H9 (cell line): ENCODE data around the gene AJAP1. TPM values are rescaled to one million over a fixed set of nuclear protein-coding genes. Genes with fewer than 3 reads are reported as not detected.

ENCODE experiments used
- DNase-seq: peaks from one replicate; pipeline ENCODE4 v3.0.0-alpha.2; 2017
- H2AFZ ChIP-seq: one replicate; pipeline ENCODE4 v1.6.1; 2013; ENCODE audit warnings: mild to moderate bottlenecking, low read length, control low read depth, moderate library complexity
- H2AK5ac ChIP-seq: 2 replicates; pipeline ENCODE4 v1.6.1; 2013; ENCODE audit warnings: low read length, control low read depth, mixed read lengths; ENCODE audit not compliant: insufficient read length
- H2BK120ac ChIP-seq: one replicate; pipeline ENCODE4 v1.6.1; 2013; ENCODE audit warnings: low read depth, mild to moderate bottlenecking, low read length, control low read depth, inconsistent platforms; ENCODE audit not compliant: poor library complexity, severe bottlenecking
- H2BK12ac ChIP-seq: 2 replicates; pipeline ENCODE4 v1.6.1; 2013; ENCODE audit warnings: low read length, control low read depth, mixed read lengths, low read depth; ENCODE audit not compliant: insufficient read length
- H2BK15ac ChIP-seq: 2 replicates; pipeline ENCODE4 v1.6.1; 2013; ENCODE audit warnings: low read depth, low read length, control low read depth
- H2BK20ac ChIP-seq: one replicate; pipeline ENCODE4 v1.6.1; 2013; ENCODE audit warnings: low read depth, mild to moderate bottlenecking, low read length, control low read depth, inconsistent platforms; ENCODE audit not compliant: poor library complexity, severe bottlenecking
- H2BK5ac ChIP-seq: 2 replicates; pipeline ENCODE4 v1.6.1; 2013; ENCODE audit warnings: low read length, control low read depth, mixed read lengths; ENCODE audit not compliant: insufficient read length
- H3K14ac ChIP-seq: 2 replicates; pipeline ENCODE4 v1.6.1; 2013; ENCODE audit warnings: low read length, control low read depth; ENCODE audit not compliant: insufficient read depth
- H3K18ac ChIP-seq: 2 replicates; pipeline ENCODE4 v1.6.1; 2013; ENCODE audit warnings: low read depth, mild to moderate bottlenecking, mixed read lengths, low read length, control low read depth; ENCODE audit not compliant: insufficient read length
- H3K23ac ChIP-seq: 2 replicates; pipeline ENCODE4 v1.6.1; 2013; ENCODE audit warnings: low read length, control low read depth, mixed read lengths, low read depth; ENCODE audit not compliant: insufficient read length
- H3K23me2 ChIP-seq: 2 replicates; pipeline ENCODE4 v1.6.1; 2013; ENCODE audit warnings: low read depth, mild to moderate bottlenecking, mixed read lengths, low read length, control low read depth; ENCODE audit not compliant: insufficient read length, poor library complexity, severe bottlenecking
- H3K27ac ChIP-seq: 2 replicates; pipeline ENCODE4 v1.5.1; 2013; ENCODE audit warnings: low read length, control low read depth, mixed read lengths, low read depth; ENCODE audit not compliant: insufficient read length
- H3K27me3 ChIP-seq: 2 replicates; pipeline ENCODE4 v1.6.1; 2013; ENCODE audit warnings: low read length, control low read depth, inconsistent platforms; ENCODE audit not compliant: insufficient read depth
- H3K4ac ChIP-seq: 2 replicates; pipeline ENCODE4 v1.6.1; 2013; ENCODE audit warnings: low read depth, mild to moderate bottlenecking, control low read depth, inconsistent platforms, low read length, moderate library complexity
- H3K4me1 ChIP-seq: 2 replicates; pipeline ENCODE4 v1.6.1; 2013; ENCODE audit warnings: low read length, control low read depth, inconsistent platforms; ENCODE audit not compliant: insufficient read depth
- H3K4me2 ChIP-seq: 2 replicates; pipeline ENCODE4 v1.6.1; 2013; ENCODE audit warnings: low read length, control low read depth, mixed read lengths; ENCODE audit not compliant: insufficient read length, insufficient read depth
- H3K56ac ChIP-seq: 2 replicates; pipeline ENCODE4 v1.6.1; 2013; ENCODE audit warnings: low read depth, mild to moderate bottlenecking, mixed read lengths, low read length, control low read depth; ENCODE audit not compliant: insufficient read length
- H3K79me1 ChIP-seq: 2 replicates; pipeline ENCODE4 v1.6.1; 2013; ENCODE audit warnings: low read depth, mild to moderate bottlenecking, moderate library complexity, low read length, control low read depth, inconsistent platforms; ENCODE audit not compliant: insufficient read depth, poor library complexity, severe bottlenecking
- H3K79me2 ChIP-seq: 2 replicates; pipeline ENCODE4 v1.6.1; 2013; ENCODE audit warnings: low read length, control low read depth, inconsistent platforms; ENCODE audit not compliant: insufficient read depth
- H3K9ac ChIP-seq: 2 replicates; pipeline ENCODE4 v1.6.1; 2013; ENCODE audit warnings: low read length, control low read depth, mixed read lengths; ENCODE audit not compliant: insufficient read length; ENCODE audit errors: extremely low read depth
- H3K9me3 ChIP-seq: one replicate; pipeline ENCODE4 v1.6.1; 2013; ENCODE audit warnings: low read depth, low read length, inconsistent platforms; ENCODE audit not compliant: control insufficient read depth
- H3T11ph ChIP-seq: one replicate; pipeline ENCODE4 v1.6.1; 2013; ENCODE audit warnings: mild to moderate bottlenecking, low read length, control low read depth, inconsistent platforms
- H4K20me1 ChIP-seq: one replicate; pipeline ENCODE4 v1.6.1; 2013; ENCODE audit not compliant: control insufficient read depth, insufficient read length, insufficient read depth
- H4K5ac ChIP-seq: 2 replicates; pipeline ENCODE4 v1.6.1; 2013; ENCODE audit warnings: low read depth, mild to moderate bottlenecking, mixed read lengths, low read length, control low read depth; ENCODE audit not compliant: insufficient read length
- H4K8ac ChIP-seq: replicated peaks from 2 replicates; pipeline ENCODE4 v1.6.1; 2013; ENCODE audit warnings: low read length, control low read depth, mixed read lengths, low read depth; ENCODE audit not compliant: insufficient read length
- H4K91ac ChIP-seq: 2 replicates; pipeline ENCODE4 v1.6.1; 2013; ENCODE audit warnings: low read depth, mild to moderate bottlenecking, moderate library complexity, mixed read lengths, low read length, control low read depth; ENCODE audit not compliant: insufficient read length
- H3K27ac Mint-ChIP-seq, 3 experiments: 2 replicates in 2 of 3; 3 replicates in 1 of 3; pipeline ENCODE4 v1.8.0; 2020 to 2021; ENCODE audit warnings: mixed read lengths in 3 of 3, mild to moderate bottlenecking in 1 of 3, moderate library complexity in 1 of 3
- H3K27me3 Mint-ChIP-seq: 2 replicates; pipeline ENCODE4 v1.8.0; 2021; ENCODE audit warnings: low read depth, mild to moderate bottlenecking, moderate library complexity, mixed read lengths
- H3K36me3 Mint-ChIP-seq, 3 experiments: 2 replicates in 2 of 3; 3 replicates in 1 of 3; pipeline ENCODE4 v1.8.0; 2020 to 2021; ENCODE audit warnings: low read depth in 3 of 3, mixed read lengths in 3 of 3; ENCODE audit not compliant: insufficient read depth in 1 of 3
- H3K4me1 Mint-ChIP-seq, 2 experiments: 2 replicates each; pipeline ENCODE4 v1.8.0; 2020; ENCODE audit warnings: mixed read lengths in 2 of 2
- H3K4me3 Mint-ChIP-seq, 2 experiments: 2 replicates in 1 of 2; 3 replicates in 1 of 2; pipeline ENCODE4 v1.8.0; 2020 to 2021; ENCODE audit warnings: mild to moderate bottlenecking in 2 of 2, mixed read lengths in 2 of 2, moderate library complexity in 1 of 2
- H3K9me3 Mint-ChIP-seq, 2 experiments: 2 replicates in 1 of 2; 3 replicates in 1 of 2; pipeline ENCODE4 v1.8.0; 2020; ENCODE audit warnings: mild to moderate bottlenecking in 2 of 2, mixed read lengths in 2 of 2, moderate library complexity in 1 of 2
- CTCF ChIP-seq: fragments of 200-600 bp; sonication (generic); conservative IDR thresholded peaks from 3 replicates; pipeline ENCODE4 v1.8.0; 2021; ENCODE audit warnings: antibody characterized with exemption, mild to moderate bottlenecking
- WGBS: extraction: QIAGEN DNeasy Blood & Tissue Kit; methylation state at CpG from one replicate; pipeline ENCODE4 v1.1.7; 2013; ENCODE audit warnings: missing lambda C conversion rate, low lambda C conversion rate, mixed read lengths; ENCODE audit not compliant: insufficient read length; ENCODE audit errors: extremely low coverage; 5-methylcytosine and 5-hydroxymethylcytosine counted together
- total RNA-seq: library from RNA; stranded (reverse); gene quantifications from 2 replicates; pipeline ENCODE4 v1.2.1, GENCODE V29; 2021

The AJAP1 gene
- total RNA-seq, 1 experiment from 2014 or later = 8.6 TPM

DNA sequence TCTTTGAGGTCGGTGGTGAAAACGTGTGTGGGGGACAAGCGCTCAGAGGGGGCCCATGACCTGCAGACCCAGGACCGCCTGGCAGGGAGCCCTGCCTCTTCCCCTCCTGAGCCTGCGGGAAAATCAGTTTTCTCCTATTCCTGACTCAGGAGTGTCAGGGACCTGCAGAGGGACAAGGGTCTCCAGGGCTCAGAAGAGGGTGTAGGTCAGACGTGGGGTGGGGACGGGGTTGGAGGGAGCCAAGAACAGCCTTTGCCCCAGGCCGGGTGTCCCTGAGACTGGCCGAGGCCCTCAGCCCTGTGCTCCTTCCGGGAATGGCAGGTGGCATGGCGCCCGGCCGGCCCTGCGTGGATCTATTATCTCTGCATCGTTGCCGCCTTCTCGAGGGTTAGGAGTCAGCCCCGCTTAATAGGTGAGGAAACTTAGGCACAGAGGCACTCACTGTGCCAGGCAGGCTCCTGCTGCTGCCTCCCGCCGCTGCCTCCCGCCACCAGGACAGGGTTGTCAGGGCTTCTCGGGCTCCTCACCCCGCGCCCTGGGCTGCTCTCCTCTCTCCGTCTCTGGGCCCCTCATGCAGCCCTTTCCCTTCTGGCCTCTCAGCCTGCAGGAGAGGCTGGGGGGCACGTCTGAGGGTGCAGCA is 37.5 kb downstream of the AJAP1 start:
- Histone ChIP-seq H3K9ac (no peak overlapping the region), H3K23ac (no peak overlapping the region), H3K4me2 (no peak overlapping the region), H3K27ac (no peak overlapping the region), H3K27me3 (no peaks in the 10 kb centered on the region), H2BK12ac (no peak overlapping the region), H4K5ac (no peak overlapping the region), H2BK5ac (no peak overlapping the region), H2AK5ac (no peak overlapping the region), H2AFZ (no peak overlapping the region), H3K4ac (no peak overlapping the region), H3K79me1 (no peaks in the 10 kb centered on the region), H2BK120ac (no peak overlapping the region), H3K56ac (no peak overlapping the region), H3K4me1 (no peaks in the 10 kb centered on the region), H3T11ph (no peak overlapping the region), H2BK15ac (no peak overlapping the region), H4K8ac (no peak overlapping the region), H3K23me2 (no peaks in the 10 kb centered on the region), H4K91ac (no peak overlapping the region), H3K14ac (no peak overlapping the region), H3K79me2 (no peaks in the 10 kb centered on the region), H2BK20ac (no peak overlapping the region), H3K18ac (no peak overlapping the region), H3K9me3 (no peaks in the 10 kb centered on the region), H4K20me1 (no peaks in the 10 kb centered on the region)
- Mint-ChIP-seq H3K36me3 (peaks cover 0 to 10% (median 0%) of the 10 kb centered on the region in 3 experiments; a peak in 3 of 7 replicates), H3K4me3 (no peak overlapping the region), H3K9me3 (peaks cover 0 to 7% of the 10 kb centered on the region in 2 experiments; a peak in 3 of 5 replicates), H3K4me1 (peaks cover 0 to 4% of the 10 kb centered on the region in 2 experiments; a peak in 1 of 4 replicates), H3K27ac (no peak overlapping the region), H3K27me3 (peaks cover 14% of the 10 kb centered on the region)
- no peak for DNase-seq
- WGBS = no CpG with 5 or more reads among the region's 26 CpGs
- TF ChIP-seq CTCF = no peak
